Muscle layer of colon (tissue), 2 donors: ENCODE data around the gene PTX4.

Experiments
- H3K27ac ChIP-seq: one replicate; pipeline ENCODE4 v1.7.0; 2013; ENCODE audit warnings: low read depth, mild to moderate bottlenecking, low read length, moderate library complexity
- H3K27me3 ChIP-seq, 2 donors: one replicate each; pipeline ENCODE4 v1.7.0; 2013; ENCODE audit warnings: low read length in 2 of 2, mild to moderate bottlenecking in 2 of 2; ENCODE audit not compliant: insufficient read depth in 2 of 2, control insufficient read depth in 1 of 2
- H3K36me3 ChIP-seq: one replicate; pipeline ENCODE4 v1.7.0; 2013; ENCODE audit warnings: mild to moderate bottlenecking, low read length; ENCODE audit not compliant: insufficient read depth
- H3K4me1 ChIP-seq: one replicate; pipeline ENCODE4 v1.7.0; 2013; ENCODE audit warnings: mild to moderate bottlenecking, low read length; ENCODE audit not compliant: insufficient read depth
- H3K4me3 ChIP-seq, 2 donors: one replicate each; pipeline ENCODE4 v1.7.0; 2013; ENCODE audit warnings: low read length in 2 of 2, low read depth in 1 of 2, mild to moderate bottlenecking in 1 of 2, moderate library complexity in 1 of 2
- H3K9ac ChIP-seq: one replicate; pipeline ENCODE4 v1.7.0; 2013; ENCODE audit warnings: low read length
- H3K9me3 ChIP-seq: one replicate; pipeline ENCODE4 v1.7.0; 2013; ENCODE audit warnings: mild to moderate bottlenecking, low read length
- donor health status: abdominal sarcoma.
- donor health status: Adenocarcinoma of cecum.

PTX4 gene

DNA sequence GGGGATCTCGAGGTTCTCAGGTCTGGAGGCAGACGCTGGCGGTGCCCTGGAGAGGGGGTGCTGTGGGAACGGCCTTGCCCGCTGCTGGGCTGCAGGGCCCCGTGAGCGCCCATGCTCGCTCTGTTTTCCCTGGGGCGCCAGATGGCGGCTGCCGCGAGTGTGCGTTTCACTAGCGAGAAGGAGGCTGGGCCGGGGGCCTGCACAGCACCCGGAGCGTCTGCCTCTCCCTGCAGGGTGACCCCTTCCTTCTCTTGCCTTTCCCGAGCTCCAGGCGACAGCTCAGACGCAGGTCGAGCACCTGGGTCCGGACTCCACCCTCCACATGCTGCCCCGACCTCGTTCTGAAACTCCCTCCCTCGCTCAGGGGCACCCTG, 7.1 kb upstream of the PTX4 start:
- H3K9me3 ChIP-seq = no peaks in the 10 kb centered on the region
- no peaks in the 10 kb centered on the region for H3K27me3 ChIP-seq
- peaks cover 21% of the 10 kb centered on the region for H3K4me1 ChIP-seq
- no peak overlapping the region for H3K27ac ChIP-seq
- H3K9ac ChIP-seq = no peak overlapping the region
- no peak overlapping the region for H3K4me3 ChIP-seq
- H3K36me3 ChIP-seq = peaks cover 20% of the 10 kb centered on the region

DNA sequence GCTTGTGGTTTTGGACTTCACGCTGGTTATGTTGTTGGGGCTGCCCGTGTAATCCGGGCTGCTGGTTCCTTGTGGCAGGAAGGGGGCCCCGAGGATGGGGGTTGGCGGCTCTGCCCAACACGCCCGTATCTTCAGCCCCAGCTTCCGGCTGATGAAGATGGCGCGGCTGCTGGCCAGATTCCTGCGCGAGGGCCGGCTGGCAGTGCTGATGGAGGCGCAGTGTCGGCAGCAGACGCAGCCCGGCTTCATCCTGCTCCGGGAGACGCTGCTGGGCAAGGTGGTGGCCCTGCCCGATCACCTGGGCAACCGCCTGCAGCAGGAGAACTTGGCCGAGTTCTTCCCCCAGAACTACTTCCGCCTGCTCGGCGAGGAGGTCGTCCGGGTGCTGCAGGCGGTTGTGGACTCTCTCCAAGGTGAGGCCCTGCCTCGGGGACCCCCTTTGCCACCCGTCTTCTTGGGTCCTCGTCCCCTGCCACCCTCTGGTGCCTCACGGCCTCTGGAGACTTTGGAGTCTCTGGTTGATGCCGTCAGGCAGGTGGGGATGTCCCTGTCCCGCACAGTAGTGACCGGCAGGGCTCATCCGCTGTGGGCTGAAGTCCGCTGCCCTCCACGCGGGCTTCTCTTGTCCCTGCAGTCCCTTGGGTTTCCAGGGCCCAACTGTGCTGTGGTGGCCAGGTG, 6.6 kb upstream of the PTX4 start:
- no peak overlapping the region for H3K27ac ChIP-seq
- H3K27me3 ChIP-seq = no peaks in the 10 kb centered on the region
- no peak overlapping the region for H3K9ac ChIP-seq
- H3K36me3 ChIP-seq = peaks cover 19% of the 10 kb centered on the region
- H3K9me3 ChIP-seq = no peaks in the 10 kb centered on the region
- peaks cover 21% of the 10 kb centered on the region for H3K4me1 ChIP-seq
- no peak overlapping the region for H3K4me3 ChIP-seq

DNA sequence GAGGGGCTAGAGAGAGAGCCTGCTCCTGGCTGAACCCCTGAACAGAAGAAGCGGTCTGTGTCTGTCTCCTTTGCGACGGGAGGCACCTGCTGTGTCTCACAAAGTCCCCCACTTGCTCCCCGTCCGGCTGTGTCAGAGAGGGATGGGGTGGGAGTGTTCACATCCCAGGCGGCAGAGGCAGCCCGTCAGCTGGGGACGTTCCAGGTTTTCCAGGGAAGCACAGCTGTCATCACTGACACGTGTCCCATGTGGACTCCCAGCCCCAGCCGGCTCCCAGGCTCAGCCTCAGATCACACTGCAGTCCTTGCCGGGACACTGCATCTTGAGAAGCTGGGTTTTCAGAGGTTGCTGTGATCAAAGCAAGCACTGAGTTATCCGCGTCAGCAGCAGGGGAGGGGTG, 6.0 kb upstream of the PTX4 start:
- Histone ChIP-seq H3K9ac (no peak overlapping the region), H3K27ac (no peak overlapping the region)

DNA sequence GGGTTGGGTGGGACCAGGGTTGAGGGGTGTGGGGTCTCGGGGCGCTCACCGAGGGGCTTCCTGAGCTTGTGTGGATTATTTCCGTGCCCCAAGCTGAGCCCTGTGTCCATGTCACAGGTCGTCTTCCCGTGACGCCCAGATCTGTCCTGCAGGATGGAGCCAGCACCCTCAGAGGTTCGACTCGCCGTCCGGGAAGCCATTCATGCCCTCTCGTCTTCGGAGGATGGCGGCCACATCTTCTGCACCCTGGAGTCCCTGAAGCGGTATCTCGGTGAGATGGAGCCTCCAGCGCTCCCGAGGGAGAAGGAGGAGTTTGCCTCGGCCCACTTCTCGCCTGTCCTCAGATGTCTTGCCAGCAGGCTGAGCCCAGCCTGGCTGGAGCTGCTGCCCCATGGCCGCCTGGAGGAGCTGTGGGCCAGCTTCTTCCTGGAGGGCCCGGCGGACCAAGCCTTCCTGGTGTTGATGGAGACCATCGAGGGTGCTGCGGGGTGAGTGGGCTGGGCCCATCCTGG, 5.4 kb upstream of the PTX4 start:
- Histone ChIP-seq H3K36me3 (peaks cover 14% of the 10 kb centered on the region), H3K27ac (peak overlapping the region; percentile 80), H3K9ac (peak overlapping the region; percentile 21), H3K4me3 (peak overlapping the region; percentile 79 to 84), H3K27me3 (no peaks in the 10 kb centered on the region), H3K4me1 (peaks cover 21% of the 10 kb centered on the region), H3K9me3 (no peaks in the 10 kb centered on the region)

More for the DNA sequence above, 6.0 kb upstream of the PTX4 start:
- no peaks in the 10 kb centered on the region for H3K27me3 ChIP-seq
- peak overlapping the region in 1 of 2 donors; percentile 79 for H3K4me3 ChIP-seq
- peaks cover 21% of the 10 kb centered on the region for H3K4me1 ChIP-seq
- no peaks in the 10 kb centered on the region for H3K9me3 ChIP-seq
- H3K36me3 ChIP-seq = peaks cover 14% of the 10 kb centered on the region

DNA sequence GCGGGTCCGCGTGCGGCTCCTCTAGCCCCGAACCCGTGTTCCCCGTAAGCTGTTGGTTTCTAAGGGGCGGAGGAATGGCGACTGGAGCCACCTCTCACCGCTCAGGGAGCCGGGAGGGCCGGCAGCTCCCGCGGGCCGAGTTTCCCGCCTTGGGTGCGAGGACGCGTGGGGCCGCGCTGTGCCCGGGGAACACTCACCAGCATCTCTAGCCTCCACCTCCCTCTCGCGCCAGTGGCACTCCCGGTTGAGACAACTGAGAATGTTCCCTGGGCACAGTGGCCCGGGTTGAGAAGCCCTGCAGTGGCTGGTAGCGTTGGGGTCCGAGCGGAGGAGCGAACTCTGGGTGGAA, 5.0 kb upstream of the PTX4 start:
- H3K36me3 ChIP-seq = peaks cover 14% of the 10 kb centered on the region
- H3K9me3 ChIP-seq = no peaks in the 10 kb centered on the region
- H3K9ac ChIP-seq = peak overlapping the region; percentile 21
- H3K27me3 ChIP-seq = no peaks in the 10 kb centered on the region
- H3K4me3 ChIP-seq = peak overlapping the region; percentile 79 to 84
- H3K27ac ChIP-seq = peak overlapping the region; percentile 80
- peaks cover 21% of the 10 kb centered on the region for H3K4me1 ChIP-seq

DNA sequence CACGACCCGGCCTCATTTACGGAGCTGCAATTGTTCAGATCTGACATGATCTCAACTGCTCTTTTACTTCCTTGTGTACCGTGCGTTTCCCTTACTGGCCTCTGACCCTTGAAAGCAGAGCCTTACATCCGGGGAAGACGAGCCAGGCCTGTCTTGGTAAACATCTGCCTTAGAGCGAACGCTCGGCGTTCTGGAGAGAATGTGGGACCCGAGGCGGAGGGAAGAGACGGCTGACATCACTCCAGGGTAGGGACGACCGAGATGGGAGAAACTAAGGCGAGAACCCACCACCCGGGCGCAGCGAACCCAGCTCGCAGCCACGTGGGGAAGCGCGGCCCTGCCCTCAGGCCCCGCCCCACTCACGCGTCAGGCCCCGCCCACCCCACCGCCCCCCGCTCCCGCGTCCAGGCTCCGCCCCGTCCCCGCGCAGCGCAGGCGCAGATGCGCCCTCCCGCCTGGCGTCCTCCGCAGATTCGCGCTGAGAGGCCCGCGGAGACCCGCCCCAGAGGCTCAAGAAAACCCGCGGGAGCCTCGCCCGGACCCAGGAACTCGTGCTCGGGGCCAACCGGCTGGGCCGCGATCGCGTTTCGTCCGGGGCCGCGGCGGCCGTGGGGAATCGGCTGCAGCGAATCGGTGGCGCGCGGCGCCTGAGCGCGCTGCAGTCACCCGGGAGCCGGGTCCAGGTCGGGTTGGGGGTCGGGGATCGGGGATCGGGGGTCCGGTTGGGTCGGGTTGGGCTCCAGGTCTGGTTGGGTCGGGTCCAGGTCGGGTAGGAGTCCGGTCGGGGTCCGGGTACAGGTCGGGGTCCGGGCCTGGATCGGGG, 4.4 kb upstream of the PTX4 start, which contains the start of gene TELO2:
TSS of gene TELO2 (plus strand) at position 438 of the 823 bp plus-strand sequence. CDS start 922 bp downstream, outside the sequence.
- no peaks in the 10 kb centered on the region for H3K9me3 ChIP-seq
- H3K27me3 ChIP-seq = no peaks in the 10 kb centered on the region
- H3K4me1 ChIP-seq = peaks cover 21% of the 10 kb centered on the region
- peak within 1 kb of the TSS; percentile 21 for H3K9ac ChIP-seq
- peaks cover 9% of the 10 kb centered on the region for H3K36me3 ChIP-seq
- peak within 1 kb of the TSS; percentile 85 for H3K27ac ChIP-seq
- H3K4me3 ChIP-seq = peak within 1 kb of the TSS; percentile 79 to 84

DNA sequence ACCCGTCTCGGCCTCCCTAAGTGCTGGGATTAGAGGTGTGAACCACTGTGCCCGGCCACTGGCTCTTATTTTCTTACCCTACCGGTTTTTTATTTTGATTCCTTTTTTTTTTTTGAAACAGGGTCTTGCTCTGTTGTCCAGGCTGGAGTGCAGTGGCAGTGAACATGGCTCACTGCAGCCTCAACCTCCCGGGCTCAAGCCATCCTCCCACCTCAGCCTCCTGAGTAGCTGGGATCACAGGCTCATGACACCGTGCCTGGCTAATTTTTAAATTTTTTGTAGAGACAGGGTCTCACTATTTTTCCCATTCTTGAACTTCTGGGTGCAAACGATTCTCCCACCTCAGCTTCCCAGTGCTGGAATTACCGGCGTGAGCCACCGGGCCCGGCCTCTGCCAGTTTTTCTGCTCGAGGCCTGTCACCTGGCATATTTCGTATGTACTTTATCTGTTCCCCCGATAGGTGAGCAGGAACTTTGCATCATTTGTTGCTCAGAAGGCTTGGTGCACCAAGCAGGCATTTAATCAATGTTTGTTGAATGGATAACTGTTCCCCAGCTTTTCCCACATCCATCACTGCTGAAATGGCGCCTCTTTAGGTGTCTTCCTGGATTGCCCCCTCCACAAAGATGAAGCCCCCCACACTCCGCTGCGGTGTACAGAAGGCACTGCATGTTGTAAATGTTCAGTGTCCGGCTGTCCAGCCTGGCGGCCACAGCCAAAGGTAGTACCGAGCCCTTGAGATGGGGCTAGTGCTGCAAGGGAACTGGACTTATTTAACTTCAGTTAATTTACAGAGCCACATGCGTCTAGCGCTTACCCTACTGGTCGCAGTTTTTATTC, 3.6 kb upstream of the PTX4 start:
- no peak overlapping the region for H3K9ac ChIP-seq
- peak overlapping the region; percentile 85 for H3K27ac ChIP-seq
- no peaks in the 10 kb centered on the region for H3K27me3 ChIP-seq

DNA sequence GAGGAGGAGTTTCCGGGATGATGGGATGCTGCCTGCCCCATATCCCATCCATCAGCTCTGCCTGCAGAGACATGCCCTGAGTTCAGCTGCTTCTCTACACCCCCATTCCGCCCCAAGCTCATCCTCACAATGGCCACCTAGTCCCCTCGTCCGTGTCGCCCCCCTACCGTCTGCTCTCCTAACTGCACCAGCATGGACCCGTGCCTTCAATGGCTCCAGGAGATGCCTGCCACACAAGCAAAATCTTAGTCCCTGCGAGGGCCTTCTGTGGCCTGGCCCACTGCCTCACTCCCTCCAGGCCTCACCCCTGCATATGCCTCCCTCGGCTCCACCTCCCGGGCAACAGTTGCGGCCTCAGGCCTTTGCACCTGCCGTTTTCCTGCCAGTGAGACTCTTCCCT, 2.6 kb upstream of the PTX4 start:
- no peak overlapping the region for H3K27ac ChIP-seq
- no peak overlapping the region for H3K9ac ChIP-seq
- H3K36me3 ChIP-seq = no peaks in the 10 kb centered on the region
- no peaks in the 10 kb centered on the region for H3K27me3 ChIP-seq
- H3K9me3 ChIP-seq = no peaks in the 10 kb centered on the region
- H3K4me3 ChIP-seq = no peak overlapping the region
- H3K4me1 ChIP-seq = peaks cover 21% of the 10 kb centered on the region

More for the DNA sequence above, 3.6 kb upstream of the PTX4 start:
- no peaks in the 10 kb centered on the region for H3K9me3 ChIP-seq
- peaks cover 8% of the 10 kb centered on the region for H3K36me3 ChIP-seq
- peaks cover 21% of the 10 kb centered on the region for H3K4me1 ChIP-seq
- peak overlapping the region; percentile 79 to 84 for H3K4me3 ChIP-seq

DNA sequence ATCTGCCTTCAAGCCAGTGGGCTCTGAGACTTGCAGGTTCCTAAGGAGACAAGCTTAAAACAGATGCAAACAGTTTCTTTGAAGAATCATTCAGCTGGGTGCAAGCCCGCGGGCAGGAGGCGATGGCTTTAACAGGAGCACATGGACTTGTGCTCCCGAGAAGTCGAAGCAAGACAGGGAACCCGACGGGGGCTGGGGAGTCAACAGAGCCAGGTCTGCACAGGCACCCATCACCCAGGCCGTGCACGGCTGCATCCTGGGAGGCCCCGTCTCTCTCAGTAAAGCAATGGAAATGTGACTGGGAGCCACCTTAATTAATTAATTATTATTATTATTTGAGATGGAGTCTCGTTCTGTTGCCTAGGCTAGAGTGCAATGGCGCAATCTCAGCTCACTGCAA, 333 bp upstream of the PTX4 start:
- H3K9ac ChIP-seq = no peak overlapping the region
- H3K4me1 ChIP-seq = peaks cover 10% of the 10 kb centered on the region
- no peaks in the 10 kb centered on the region for H3K36me3 ChIP-seq
- no peaks in the 10 kb centered on the region for H3K9me3 ChIP-seq
- H3K4me3 ChIP-seq = no peak overlapping the region
- no peak overlapping the region for H3K27ac ChIP-seq
- no peaks in the 10 kb centered on the region for H3K27me3 ChIP-seq

DNA sequence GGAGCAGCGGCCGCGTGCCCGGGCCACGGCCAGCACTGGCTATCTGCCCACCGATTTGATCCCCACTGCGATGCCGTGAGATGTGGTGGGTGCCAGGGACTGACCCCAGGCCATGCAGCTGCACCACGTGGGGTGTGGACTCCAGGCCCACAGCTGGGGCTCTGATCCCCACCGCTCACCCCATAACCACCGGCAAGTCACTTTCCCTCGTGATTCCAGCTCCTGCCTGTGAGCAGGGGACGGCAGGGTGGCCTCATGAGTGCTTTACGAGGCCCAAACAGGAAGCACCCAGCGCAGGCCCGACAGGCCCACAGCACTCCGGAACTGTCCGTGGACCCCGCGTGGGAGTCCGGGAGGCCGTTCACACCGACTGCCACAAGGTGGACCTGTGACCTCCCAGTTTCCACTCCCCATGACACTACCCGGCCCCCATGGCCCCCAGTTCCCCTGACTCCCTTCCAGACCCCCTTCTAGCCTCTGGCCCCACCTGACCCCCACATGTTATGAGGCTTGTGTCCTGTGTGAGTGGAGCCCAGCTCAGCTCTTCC, 616 bp downstream of the PTX4 start:
- H3K27me3 ChIP-seq = no peaks in the 10 kb centered on the region
- no peaks in the 10 kb centered on the region for H3K9me3 ChIP-seq
- peaks cover 7% of the 10 kb centered on the region for H3K4me1 ChIP-seq
- H3K9ac ChIP-seq = no peak overlapping the region
- no peak overlapping the region for H3K27ac ChIP-seq
- H3K36me3 ChIP-seq = no peaks in the 10 kb centered on the region
- H3K4me3 ChIP-seq = no peak overlapping the region
